ENCODE measurements around the gene KCTD10.
"Not testable (repeated sequence)": the region's sequence is repeated elsewhere in the genome, so short reads cannot be mapped to it uniquely, and the experiment has no call there.

KCTD10 gene

DNA sequence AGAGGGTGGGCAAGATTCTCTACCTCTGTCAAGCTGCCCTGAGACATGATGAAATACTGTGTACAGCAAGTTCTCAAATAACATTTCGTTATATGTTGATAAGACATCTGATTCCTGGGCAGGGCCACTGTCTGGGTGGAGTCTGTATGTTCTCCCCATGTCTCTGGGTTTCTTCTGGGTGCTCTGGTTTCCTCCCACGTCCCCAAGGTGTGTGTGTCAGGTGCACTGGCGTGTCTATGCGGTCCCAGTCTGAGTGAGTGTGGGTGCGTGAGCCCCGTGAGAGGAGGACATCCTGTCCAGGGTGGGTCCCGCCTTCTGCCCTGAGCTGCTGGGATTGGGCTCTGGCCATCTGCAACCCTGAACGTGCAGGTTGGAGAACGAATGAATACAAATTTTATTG, 29.6 kb downstream of the KCTD10 start:
- FAIRE-seq = no peak

- FAIRE-seq = no peak
Observed at GRCh38 chr12:109446869-109447268, 30.2 kb downstream of the KCTD10 start.

DNA sequence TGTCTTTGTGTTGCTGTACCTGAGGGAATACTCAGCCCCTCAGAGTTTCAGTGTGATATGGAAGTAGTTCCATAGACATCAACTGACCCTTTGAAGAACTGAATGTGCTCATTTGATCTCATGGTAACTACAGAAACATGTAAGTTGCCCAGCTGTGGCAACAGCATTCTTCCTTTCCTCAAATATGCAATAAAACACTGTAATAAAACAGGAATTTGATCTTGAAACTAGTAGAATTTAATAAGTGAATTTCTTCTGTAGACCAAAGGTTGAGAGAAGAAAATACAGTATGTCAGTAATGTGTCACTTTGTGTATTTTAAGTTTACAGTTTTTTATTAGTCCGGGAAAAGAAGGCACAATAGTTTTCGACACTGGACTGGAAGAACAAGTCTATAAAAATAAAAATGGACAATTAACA, 31.9 kb downstream of the KCTD10 start:
- FAIRE-seq = peak; percentile 81

DNA sequence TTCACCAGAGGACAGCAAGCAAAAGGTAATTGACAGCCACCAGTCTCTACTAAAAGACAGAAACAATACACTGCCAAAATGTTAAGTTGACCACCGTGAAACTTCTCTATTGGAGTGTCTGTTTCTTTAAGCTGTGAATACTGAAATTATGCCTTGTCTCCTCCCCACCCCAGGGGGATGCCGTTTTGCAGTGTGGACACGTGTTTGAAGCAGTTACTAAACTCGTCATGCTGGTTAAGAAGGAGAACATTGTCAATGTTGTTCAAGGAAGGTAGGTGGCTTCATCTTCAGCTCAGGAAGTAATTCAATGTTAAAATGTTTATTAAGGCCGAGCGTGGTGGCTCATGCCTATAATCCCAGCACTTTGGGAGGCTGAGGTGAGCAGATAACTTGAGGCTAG, 32.8 kb downstream of the KCTD10 start:
- no peak for FAIRE-seq

DNA sequence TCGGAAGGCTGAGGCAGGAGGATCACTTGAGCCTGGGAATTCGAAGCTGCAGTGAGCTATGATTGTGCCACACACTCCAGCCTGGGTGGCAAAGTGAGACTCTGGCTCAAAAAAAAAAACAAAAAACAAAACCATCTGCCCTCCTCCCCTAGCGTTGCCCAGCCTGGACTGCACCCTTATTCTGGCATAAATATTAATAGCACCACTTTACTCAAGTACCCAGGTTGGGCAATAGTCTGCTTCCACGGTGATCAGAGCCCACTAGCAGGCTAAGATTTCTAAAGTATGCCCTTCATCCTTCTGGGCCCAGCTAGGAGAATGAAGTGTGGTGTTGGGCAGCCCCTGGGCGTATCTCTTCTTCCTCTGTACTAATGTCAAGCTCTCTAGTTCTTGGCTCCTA, 33.3 kb downstream of the KCTD10 start:
- no peak for FAIRE-seq

GRCh38 chr12:109440851-109441490, 36.1 kb downstream of the KCTD10 start:
- no peak for FAIRE-seq

GRCh38 chr12:109439951-109440350, 37.1 kb downstream of the KCTD10 start:
- FAIRE-seq = not testable (repeated sequence)

DNA sequence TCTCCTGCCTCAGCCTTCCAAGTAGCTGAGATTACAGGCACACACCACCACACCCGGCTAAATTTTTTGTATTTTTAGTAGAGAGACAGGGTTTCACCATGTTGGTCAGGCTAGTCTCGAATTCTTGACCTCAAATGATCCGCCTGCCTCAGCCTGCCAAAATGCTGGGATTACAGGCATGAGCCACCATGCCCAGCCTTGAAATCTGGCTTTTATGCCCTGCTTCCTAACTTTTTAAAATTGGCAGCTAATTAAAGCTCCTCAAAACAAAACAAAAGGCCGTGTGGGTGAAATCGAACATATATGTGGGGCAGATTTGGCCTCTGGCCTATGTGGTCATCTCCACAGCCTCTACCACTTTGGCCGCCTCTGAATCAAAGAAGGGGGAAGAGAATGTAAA, 37.9 kb downstream of the KCTD10 start:
- no peak for FAIRE-seq

- FAIRE-seq = no peak
Observed at GRCh38 chr12:109436188-109436560, 40.9 kb downstream of the KCTD10 start.

DNA sequence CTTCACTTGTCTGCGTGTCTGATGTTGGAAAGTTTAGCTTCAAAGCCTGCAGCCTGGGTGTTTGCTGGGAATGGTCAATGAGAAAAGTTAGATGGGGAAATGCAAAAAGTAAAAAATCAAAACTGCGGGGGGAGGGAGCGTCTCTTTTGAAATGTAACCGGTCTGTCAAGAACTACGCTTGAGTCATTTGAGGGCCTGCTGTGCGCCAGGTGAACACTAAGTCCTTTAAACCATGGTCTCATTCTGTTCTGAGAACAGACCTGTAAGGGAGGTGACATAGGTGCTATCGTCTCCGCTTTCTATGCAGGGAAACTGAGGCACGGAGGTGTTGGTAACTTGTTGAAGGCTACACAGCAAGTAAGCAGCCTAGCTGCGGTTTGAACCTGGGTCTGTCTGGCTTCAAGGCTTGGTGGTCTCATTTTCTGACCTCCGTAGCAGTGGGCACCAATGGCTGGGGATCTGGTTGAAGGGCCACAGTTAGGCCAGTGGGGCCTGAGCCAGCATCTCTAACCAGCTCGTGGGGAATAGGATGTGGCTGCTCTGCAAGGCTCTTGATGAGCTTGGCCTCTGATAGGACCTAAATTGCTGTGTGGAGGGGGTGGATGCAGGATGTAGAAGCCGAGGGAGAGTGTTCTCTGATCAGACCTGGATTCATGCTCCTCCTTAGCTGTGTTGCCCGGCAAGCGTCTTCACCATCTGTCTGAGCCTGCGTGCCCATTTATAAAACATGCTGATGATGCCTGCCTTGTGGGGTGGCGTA, 41.5 kb downstream of the KCTD10 start:
- FAIRE-seq = no peak

GRCh38 chr12:109434582-109434981, 42.5 kb downstream of the KCTD10 start:
- FAIRE-seq = no peak

GRCh38 chr12:109433618-109434017, 43.5 kb downstream of the KCTD10 start:
- no peak for FAIRE-seq

DNA sequence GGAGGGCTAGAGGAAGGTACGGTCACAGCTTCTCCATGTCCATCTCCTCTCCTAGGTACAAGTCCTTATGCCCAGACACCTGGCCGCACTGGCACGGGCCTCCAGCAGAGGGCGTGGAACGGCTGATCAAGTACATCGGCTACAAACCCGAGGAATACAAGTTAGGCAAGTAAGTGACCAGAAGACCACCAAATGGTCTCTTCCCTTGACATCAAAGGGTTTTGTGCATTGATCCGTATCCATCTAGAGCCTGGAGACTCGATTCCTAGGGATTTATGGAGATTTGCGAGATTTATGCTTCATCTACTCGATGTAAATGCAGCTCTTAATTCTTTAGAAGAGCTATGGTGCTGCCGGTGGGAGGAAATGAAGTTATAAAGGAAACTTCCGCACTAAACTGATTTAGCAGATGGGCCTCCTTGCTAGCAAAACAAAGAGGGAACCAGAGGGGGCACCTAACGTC, 44.2 kb downstream of the KCTD10 start:
- FAIRE-seq = no peak

GRCh38 chr12:109432431-109432830, 44.7 kb downstream of the KCTD10 start:
- FAIRE-seq = no peak

DNA sequence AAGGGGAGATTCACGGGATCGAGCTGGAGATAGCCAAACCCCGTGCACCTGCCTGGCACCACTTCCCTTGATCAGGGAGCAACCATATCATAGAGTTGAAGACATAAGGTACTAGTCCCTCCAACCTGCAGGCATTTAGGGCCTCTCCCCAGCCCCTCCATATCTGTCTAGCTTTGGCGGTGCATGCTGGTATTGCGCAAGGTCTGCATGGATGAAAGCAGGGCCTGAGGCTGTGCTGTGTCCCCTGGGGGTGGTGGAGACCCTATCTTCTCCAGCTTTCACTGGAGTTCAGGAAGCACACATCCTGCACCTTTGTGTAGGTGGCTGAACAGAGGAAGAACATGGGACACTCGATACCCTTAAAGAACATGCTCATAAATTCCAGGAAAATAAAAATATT, 46.9 kb downstream of the KCTD10 start:
- no peak for FAIRE-seq

GRCh38 chr12:109428804-109429203, 48.3 kb downstream of the KCTD10 start:
- not testable (repeated sequence) for FAIRE-seq

- FAIRE-seq = no peak
Observed at GRCh38 chr12:109428037-109428629, 49.0 kb downstream of the KCTD10 start.

- no peak for FAIRE-seq
Observed at GRCh38 chr12:109423392-109423791, 53.7 kb downstream of the KCTD10 start.

DNA sequence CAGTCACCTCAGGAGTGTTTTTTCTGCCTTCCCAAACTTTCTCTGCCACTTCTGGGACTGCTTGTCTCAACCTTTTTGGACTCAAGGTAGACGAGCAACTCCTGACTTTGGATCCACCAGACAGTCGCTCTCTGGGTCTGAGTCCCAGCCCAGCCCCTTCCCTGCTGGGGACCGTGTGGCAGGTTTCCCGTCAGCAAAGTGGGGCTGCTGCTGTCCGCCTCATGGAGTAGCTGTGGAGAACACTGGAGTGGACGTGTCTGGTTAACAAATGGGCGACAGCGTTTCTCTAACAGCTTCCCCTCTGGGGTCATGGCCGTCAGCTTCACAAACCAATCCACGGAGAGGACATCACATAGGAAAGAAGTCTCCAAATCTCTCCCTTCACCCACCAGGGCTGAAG, 54.8 kb downstream of the KCTD10 start:
- no peak for FAIRE-seq

- no peak for FAIRE-seq
Observed at GRCh38 chr12:109421355-109422087, 55.6 kb downstream of the KCTD10 start.

DNA sequence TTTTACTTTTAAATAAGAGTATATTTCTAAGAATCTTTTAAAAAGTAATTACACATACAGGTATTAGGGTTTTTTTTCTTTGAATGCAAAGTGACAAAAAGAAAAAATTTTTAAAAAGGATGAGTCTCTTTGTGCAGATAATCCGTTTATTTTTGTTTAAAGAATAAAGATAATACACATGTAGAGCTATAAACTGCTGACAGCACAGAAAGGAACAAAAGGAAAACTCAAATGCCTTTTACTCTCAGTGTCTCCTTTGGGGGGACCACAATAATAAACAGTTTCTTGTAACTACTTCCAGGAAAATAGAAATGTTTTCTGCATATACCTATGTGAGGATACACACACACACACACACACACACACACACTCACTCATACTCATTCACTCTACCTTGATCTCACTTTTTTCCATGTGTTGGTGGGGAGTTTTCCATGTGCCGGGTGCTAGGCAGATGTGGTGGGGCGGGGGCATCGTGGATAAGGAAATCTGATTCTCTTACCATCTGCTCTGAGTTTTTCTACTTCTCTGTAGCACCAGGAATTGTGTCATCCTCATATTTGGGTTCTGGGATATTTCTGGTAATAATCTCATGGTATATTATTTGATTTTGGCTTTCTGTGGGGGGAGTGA, 58.1 kb downstream of the KCTD10 start:
- no peak for FAIRE-seq

GRCh38 chr12:109406147-109406546, 71.0 kb downstream of the KCTD10 start:
- not testable (repeated sequence) for FAIRE-seq

DNA sequence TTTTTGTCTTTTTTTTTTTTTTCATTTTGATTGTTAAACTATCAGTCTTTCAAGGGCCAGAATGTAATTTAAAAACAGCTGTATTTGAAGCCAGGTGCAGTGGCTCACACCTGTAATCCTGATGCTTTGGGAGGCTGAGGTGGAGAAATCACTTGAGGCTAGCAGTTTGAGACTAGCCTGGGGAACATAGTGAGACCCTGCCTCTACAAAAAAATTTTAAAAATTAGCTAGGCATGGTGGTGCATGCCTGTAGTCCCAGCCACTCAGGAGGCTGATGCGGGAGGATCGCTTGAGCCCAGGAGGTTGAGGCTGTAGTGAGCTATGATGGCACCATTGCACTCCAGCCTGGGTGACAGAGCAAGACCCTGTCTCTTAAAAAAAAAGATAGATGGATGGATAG, 72.3 kb downstream of the KCTD10 start:
- FAIRE-seq = not testable (repeated sequence)
